CD4-positive, alpha-beta T cell treated with Interleukin-17A for 1 hour (primary cell): ENCODE measurements around the gene GPRIN2.
"Not testable (repeated sequence)": the region's sequence is repeated elsewhere in the genome, so short reads cannot be mapped to it uniquely, and the experiment has no call there.

Source experiments
- DNase-seq: peaks from one replicate; pipeline ENCODE4 v3.0.0-alpha.2; 2020

GPRIN2 gene

DNA sequence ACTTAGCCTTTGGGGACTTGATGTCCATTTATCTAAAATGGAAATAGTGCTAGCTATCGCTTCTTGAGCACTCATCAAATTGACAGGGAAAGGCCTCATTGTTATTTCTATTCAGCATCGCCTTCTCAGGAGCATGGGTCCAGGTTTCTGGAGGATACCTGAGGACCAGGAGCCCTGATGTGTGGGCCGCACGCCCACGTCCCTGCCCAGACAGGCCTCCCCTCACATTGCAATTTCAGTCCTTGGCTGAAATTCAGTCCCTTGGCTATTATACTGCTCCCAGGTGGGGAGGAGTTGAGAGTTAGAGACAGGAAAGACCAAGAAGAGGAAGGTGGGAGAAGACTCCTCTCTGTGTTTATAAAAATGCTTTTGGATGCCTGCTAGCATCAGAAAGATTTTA is 38.9 kb downstream of the GPRIN2 start:
- no peak for DNase-seq

DNA sequence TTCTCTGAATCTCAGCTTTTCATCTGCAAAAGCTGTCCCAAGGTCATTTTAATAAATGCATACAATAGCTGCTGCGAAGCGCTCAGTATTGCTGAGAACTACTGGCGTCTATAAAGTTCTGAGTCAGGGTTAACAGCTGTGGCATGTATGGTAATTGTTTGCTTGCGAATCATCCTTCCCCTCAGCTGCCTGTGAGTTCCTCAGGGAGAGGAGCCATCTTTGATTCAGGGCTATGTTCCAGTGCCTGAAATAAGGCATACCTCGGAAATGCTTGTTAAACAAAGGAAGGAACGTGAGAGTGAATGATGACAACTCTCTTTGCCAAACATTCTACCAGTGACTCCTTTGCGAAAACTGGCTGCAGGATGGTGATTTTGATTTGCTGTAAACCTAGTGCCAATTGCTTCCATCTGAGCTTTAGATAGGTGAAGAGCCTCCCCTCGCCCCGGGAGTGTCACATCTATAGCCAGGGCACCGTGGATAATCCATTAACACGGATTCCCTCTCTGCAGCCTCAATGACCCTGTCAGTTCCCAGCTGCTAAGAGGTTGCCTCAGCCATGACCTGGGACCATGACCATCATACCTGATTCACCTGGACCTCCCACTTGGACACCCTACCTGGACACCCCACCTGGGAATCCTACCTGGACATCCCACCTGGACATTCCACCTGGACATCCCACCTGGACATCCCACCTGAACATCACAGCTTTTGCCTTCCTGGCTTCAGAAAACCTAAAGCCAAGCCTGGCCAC is 39.6 kb downstream of the GPRIN2 start:
- DNase-seq: no peak

DNA sequence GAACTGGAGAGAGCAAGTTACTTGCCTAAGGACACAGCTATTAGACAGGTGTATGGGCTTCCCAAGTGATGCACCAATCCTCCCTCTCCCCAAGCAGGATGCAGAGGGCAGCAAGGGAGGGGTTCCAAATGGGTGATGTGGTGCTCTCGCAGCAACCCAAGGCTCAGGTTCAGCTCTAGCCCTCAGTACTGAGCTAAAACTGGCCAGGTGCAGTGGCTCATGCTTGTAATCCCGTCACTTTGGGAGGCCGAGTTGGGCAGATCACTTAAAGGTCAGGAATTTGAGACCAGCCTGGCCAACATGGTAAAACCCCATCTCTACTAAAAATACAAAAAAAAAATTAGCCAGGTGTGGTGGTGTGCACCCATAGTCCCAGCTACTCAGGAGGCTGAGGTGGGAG is 40.7 kb downstream of the GPRIN2 start:
- no peak for DNase-seq

DNA sequence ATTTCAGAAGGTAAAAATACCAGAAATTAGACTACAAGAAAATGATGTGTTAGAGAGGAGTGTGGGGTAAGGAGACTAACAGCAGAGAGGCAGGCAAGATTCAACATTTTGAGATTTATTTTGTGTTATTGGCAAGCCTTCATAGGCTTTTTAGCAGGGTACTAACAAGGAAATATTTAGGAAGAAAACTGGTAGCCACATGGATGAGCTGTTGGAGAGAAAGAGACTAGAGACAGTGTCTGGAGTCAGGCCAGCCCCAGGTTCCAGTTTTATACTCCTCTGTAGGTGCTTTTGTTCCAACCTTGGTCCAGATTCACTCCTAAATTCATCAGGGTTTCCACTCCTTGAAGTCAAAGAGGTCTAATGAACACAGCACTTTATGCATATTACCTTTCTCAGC is 41.1 kb downstream of the GPRIN2 start:
- no peak for DNase-seq

DNA sequence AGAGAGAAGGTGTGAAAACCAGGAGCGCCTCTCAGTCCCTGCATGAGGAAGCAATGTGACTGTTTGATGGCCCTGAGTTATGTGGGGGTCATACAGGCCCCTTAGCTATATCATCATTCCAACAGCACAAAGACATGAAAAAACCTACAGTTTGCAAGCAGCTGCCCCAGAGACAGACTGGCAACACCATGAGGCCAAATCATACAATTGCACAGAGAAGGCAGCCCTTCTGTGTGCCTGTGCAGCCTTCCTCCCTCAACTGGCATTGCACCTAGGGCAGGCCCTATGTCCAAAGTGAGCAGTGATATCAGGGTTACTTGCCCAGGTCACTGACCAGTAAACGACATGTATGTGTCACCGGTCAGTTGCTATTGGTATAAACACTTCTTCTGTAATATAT is 41.6 kb downstream of the GPRIN2 start:
- no peak for DNase-seq

DNA sequence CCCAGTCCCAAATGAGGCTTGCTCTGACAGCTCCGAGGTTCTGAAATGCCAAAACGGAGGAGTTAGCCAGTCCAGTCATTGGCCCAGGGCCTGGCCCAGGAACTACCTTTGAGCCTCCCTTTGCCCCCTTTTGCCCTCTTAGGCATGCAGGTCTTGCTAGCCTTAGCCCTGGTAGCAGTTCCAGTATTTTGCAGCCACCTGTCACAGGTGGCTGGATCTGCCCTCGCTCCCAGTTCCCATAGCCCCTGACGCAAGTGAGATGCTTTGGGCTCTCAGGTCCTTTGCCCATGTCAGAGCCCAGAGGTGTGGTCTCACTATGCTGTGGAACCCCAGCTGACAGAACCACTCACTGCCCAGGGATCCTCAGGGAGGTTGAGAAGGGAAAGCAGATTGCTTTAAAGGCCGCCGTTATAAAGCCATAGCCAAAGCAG is 42.0 kb downstream of the GPRIN2 start:
- no peak for DNase-seq

DNA sequence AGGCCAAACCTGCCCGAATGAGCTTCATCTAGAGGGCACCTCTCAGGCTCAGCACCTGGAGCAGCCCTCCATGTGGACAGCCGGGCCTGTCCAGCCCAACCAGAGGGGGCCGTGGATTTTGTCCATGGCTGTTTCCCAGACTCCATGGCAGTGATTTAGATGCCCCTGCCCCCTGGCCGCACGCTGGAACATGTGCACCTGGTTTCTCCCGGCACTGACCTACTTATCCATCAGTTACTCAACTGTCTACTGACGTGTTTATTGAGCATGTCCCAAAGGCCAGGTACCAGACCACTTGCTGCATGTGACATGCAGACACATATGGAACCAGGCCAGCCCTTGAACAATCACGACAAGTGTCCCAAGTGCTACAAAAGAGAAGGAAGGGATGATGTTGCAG is 43.1 kb downstream of the GPRIN2 start:
- not testable (repeated sequence) for DNase-seq

DNA sequence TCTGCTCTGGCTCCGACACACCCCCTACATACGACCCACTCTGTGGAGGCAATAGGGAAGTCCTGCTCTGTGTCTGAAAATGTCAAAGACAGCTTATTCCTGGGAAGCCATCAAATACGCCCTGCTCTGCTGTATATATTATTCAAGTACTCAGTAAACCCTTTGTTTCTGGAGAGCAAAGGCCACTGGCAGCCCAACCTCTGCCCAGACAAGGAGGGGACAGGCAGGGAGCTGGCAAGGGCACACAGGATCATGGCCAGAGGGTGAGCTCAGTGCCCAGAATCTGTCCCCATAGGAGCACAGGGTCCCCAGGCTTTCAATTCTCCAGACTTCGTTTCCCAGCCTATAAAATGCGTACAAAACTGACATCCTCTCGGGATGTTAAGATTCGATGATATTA is 43.7 kb downstream of the GPRIN2 start:
- not testable (repeated sequence) for DNase-seq

DNA sequence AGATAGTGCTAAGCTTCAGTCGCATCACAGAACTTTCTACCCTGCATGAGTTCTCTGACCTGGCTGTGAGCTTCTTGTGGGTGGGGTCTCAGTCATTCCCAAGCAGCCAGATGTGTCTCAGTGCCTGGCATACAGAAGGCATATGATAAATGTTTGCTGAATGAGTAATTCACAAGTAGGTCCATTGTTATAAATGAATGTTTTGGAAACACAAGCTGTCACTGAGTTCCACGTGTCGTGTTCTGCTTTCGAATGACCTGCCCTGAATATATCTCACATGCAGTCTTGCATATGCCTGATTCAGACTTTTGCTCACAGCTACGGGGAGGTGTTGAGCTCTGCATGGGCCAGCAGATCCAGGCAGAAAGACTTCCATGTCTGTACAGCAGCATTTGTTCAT is 44.5 kb downstream of the GPRIN2 start:
- DNase-seq: not testable (repeated sequence)
